Measurements from ENCODE around the gene TMEM156.

GRCh38 chr4:38957893-38958292, 74.3 kb downstream of the TMEM156 start:
- TF ChIP-seq POLR2A (IDR thresholded peaks at IDR 0.05; ENCODE audit: low read depth, low read length): no peak
- TF ChIP-seq CTCF (IDR thresholded peaks at IDR 0.05 in 2 of 3, conservative IDR thresholded peaks at IDR 0.05 in 1 of 3; ENCODE audit: control insufficient read depth in 2 of 3, extremely low read depth in 1 of 3, insufficient read depth in 1 of 3, low read depth in 3 of 3, low read length in 3 of 3): no peak
- TF ChIP-seq RFX5 (IDR thresholded peaks at IDR 0.05; ENCODE audit: low read depth, low read length): no peak
- TF ChIP-seq E4F1 (IDR thresholded peaks at IDR 0.05; ENCODE audit: borderline replicate concordance, partially characterized antibody): no peak
- TF ChIP-seq MEF2A (IDR thresholded peaks at IDR 0.05; ENCODE audit: insufficient read depth, low read depth, low read length): no peak
- TF ChIP-seq REST (IDR thresholded peaks at IDR 0.05; ENCODE audit: low read depth, low read length): no peak
- TF ChIP-seq EZH2 (IDR thresholded peaks at IDR 0.05; ENCODE audit: borderline replicate concordance, control insufficient read depth, low read depth, low read length): no peak
- TF ChIP-seq CHD2 (IDR thresholded peaks at IDR 0.05; ENCODE audit: borderline replicate concordance, low read depth, low read length): no peak
- TF ChIP-seq SREBF2 (IDR thresholded peaks at IDR 0.05; ENCODE audit: low read length): no peak
- TF ChIP-seq YY1 (IDR thresholded peaks at IDR 0.05; ENCODE audit: low read depth, low read length): no peak
- TF ChIP-seq ATF3 (IDR thresholded peaks at IDR 0.05; ENCODE audit: borderline replicate concordance, extremely low read depth, low read depth, low read length): no peak
- no peak for TF ChIP-seq NFYB (IDR thresholded peaks at IDR 0.05; ENCODE audit: insufficient read depth, low read depth, low read length)

Measured in GM12878 (cell line).